ENCODE results near the gene ECEL1.
"Not testable (repeated sequence)": the region's sequence is repeated elsewhere in the genome, so short reads cannot be mapped to it uniquely, and the experiment has no call there.

Gene ECEL1

GRCh38 chr2:232460171-232460570 is 27.5 kb downstream of the ECEL1 start:
- DNase-seq (ENCODE audit: low spot score), result no peak
- FAIRE-seq, result no peak

- DNase-seq (ENCODE audit: low spot score), result no peak
- no peak for FAIRE-seq
Measured at GRCh38 chr2:232459419-232460035, 28.1 kb downstream of the ECEL1 start.

GRCh38 chr2:232458661-232459418 is 28.8 kb downstream of the ECEL1 start:
- no peak for FAIRE-seq
- DNase-seq (ENCODE audit: low spot score), result no peak

- no peak for FAIRE-seq
- no peak for DNase-seq (ENCODE audit: low spot score)
Measured at GRCh38 chr2:232458051-232458660, 29.5 kb downstream of the ECEL1 start.

GRCh38 chr2:232457121-232458011 is 30.3 kb downstream of the ECEL1 start:
- no peak for DNase-seq (ENCODE audit: low spot score)
- FAIRE-seq, result no peak

- DNase-seq (ENCODE audit: low spot score) (no peak), FAIRE-seq (no peak)
Measured at GRCh38 chr2:232456296-232457120, 31.1 kb downstream of the ECEL1 start.

- DNase-seq (ENCODE audit: low spot score), result no peak
- FAIRE-seq, result no peak
Measured at GRCh38 chr2:232455426-232456255, 32.0 kb downstream of the ECEL1 start, which contains the start of gene ALPI. ALPI (plus strand) TSS chr2:232456153; CDS start chr2:232456200, 47 bp downstream.

GRCh38 chr2:232454630-232455029 is 33.0 kb downstream of the ECEL1 start:
- no peak for FAIRE-seq

GRCh38 chr2:232451645-232452044 is 36.0 kb downstream of the ECEL1 start:
- DNase-seq (ENCODE audit: low spot score); FAIRE-seq: not testable (repeated sequence)

More at GRCh38 chr2:232454630-232455029, 33.0 kb downstream of the ECEL1 start:
- no peak for DNase-seq (ENCODE audit: low spot score)

- DNase-seq (ENCODE audit: low spot score) (no peak), FAIRE-seq (no peak)
Measured at GRCh38 chr2:232449964-232450363, 37.7 kb downstream of the ECEL1 start.

- no peak for FAIRE-seq
- DNase-seq (ENCODE audit: low spot score), result no peak
Measured at GRCh38 chr2:232448304-232448690, 39.3 kb downstream of the ECEL1 start.

- DNase-seq (ENCODE audit: low spot score) (no peak), FAIRE-seq (no peak)
Measured at GRCh38 chr2:232447638-232448303, 39.9 kb downstream of the ECEL1 start.

- DNase-seq (ENCODE audit: low spot score) (no peak), FAIRE-seq (no peak)
Measured at GRCh38 chr2:232447091-232447620, 40.5 kb downstream of the ECEL1 start.

GRCh38 chr2:232446266-232446777 is 41.3 kb downstream of the ECEL1 start:
- not testable (repeated sequence) for FAIRE-seq; DNase-seq (ENCODE audit: low spot score)

- DNase-seq (ENCODE audit: low spot score); FAIRE-seq: not testable (repeated sequence)
Measured at GRCh38 chr2:232445149-232445885, 42.3 kb downstream of the ECEL1 start.

- no peak for FAIRE-seq
Measured at GRCh38 chr2:232444409-232445148, 43.1 kb downstream of the ECEL1 start.

More at GRCh38 chr2:232444409-232445148, 43.1 kb downstream of the ECEL1 start:
- DNase-seq (ENCODE audit: low spot score), result peak; percentile 55

Measured in RCC 7860 (cell line).